SK-N-SH (cell line): ENCODE results near the gene OR4D1. TPM values are rescaled to one million over a fixed set of nuclear protein-coding genes. Genes with fewer than 3 reads are reported as not detected.

ENCODE experiments used
- CTCF ChIA-PET: fragments of 300-600, 350-600 bp; formaldehyde crosslinking; extraction: SDS; loops from one replicate; lab custom pipeline; 2021; lab: Yijun Ruan, JAX
- POLR2A ChIA-PET: fragments of 350-600 bp; sonication (Branson Sonifier 250); formaldehyde crosslinking; extraction: SDS; loops from one replicate; lab custom pipeline; 2020; ENCODE audit warnings: antibody characterized with exemption, inconsistent platforms; lab: Yijun Ruan, JAX
- DNase-seq: peaks from one replicate; pipeline ENCODE4 v3.0.0; 2012
- H2AFZ ChIP-seq: fragments of 200-600 bp; sonication (generic); 2 replicates; pipeline ENCODE4 v1.8.1; 2016; ENCODE audit warnings: antibody characterized with exemption, mild to moderate bottlenecking, low read depth
- H3F3A ChIP-seq: fragments of 200-600 bp; sonication (generic); replicated peaks from 2 replicates; pipeline ENCODE3; 2016; ENCODE audit warnings: antibody characterized with exemption, mild to moderate bottlenecking; ENCODE audit not compliant: insufficient read depth
- H3K27ac ChIP-seq, 2 experiments: fragments of 200-500 bp in 1 of 2; fragments of 200-600 bp in 1 of 2; sonication (Bioruptor generic) in 1 of 2; sonication (generic), shearing (Covaris generic) in 1 of 2; 2 replicates each; pipeline versions ENCODE4 v1.5.1 to v1.6.1; 2014 to 2016; ENCODE audit warnings: low read depth in 2 of 2, inconsistent platforms in 1 of 2, low read length in 1 of 2, mild to moderate bottlenecking in 1 of 2, mixed read lengths in 1 of 2
- H3K27me3 ChIP-seq: fragments of 200-600 bp; sonication (generic), shearing (Covaris generic); 2 replicates; pipeline ENCODE4 v1.6.1; 2016; ENCODE audit warnings: mixed run types; ENCODE audit not compliant: insufficient read depth
- H3K36me3 ChIP-seq, 2 experiments: fragments of 200-500 bp in 1 of 2; fragments of 200-600 bp in 1 of 2; sonication (Bioruptor generic) in 1 of 2; sonication (generic) in 1 of 2; replicated peaks in 1 of 2; 2 replicates each; pipeline versions ENCODE3 to v1.5.1; 2014 to 2016; ENCODE audit warnings: low read length in 1 of 2, mild to moderate bottlenecking in 1 of 2; ENCODE audit not compliant: insufficient read depth in 2 of 2, control insufficient read depth in 1 of 2
- H3K4me1 ChIP-seq, 2 experiments: fragments of 200-500 bp in 1 of 2; fragments of 200-600 bp in 1 of 2; sonication (Bioruptor generic) in 1 of 2; sonication (generic), shearing (Covaris generic) in 1 of 2; 2 replicates each; pipeline versions ENCODE4 v1.5.1 to v1.6.1; 2014 to 2016; ENCODE audit warnings: low read depth in 1 of 2, low read length in 1 of 2, mixed run types in 1 of 2; ENCODE audit not compliant: insufficient read depth in 2 of 2, control insufficient read depth in 1 of 2
- H3K4me2 ChIP-seq: fragments of 200-600 bp; sonication (generic), shearing (Covaris generic); 2 replicates; pipeline ENCODE4 v1.6.1; 2017; ENCODE audit warnings: mixed run types
- H3K4me3 ChIP-seq, 2 experiments: fragments of 200-500 bp in 1 of 2; fragments of 200-600 bp in 1 of 2; sonication (Bioruptor generic) in 1 of 2; sonication (generic), shearing (Covaris generic) in 1 of 2; 2 replicates each; pipeline versions ENCODE4 v1.5.1 to v1.8.1; 2014 to 2016; ENCODE audit warnings: low read depth in 2 of 2, inconsistent platforms in 1 of 2, low read length in 1 of 2, mild to moderate bottlenecking in 1 of 2, mixed read lengths in 1 of 2, moderate library complexity in 1 of 2
- H3K79me2 ChIP-seq: fragments of 200-600 bp; sonication (generic); 2 replicates; pipeline ENCODE4 v1.8.1; 2017; ENCODE audit warnings: mild to moderate bottlenecking; ENCODE audit not compliant: insufficient read depth
- H3K9ac ChIP-seq: fragments of 200-600 bp; sonication (generic); 2 replicates; pipeline ENCODE4 v1.6.1; 2017; ENCODE audit warnings: mixed run types
- H3K9me2 ChIP-seq: fragments of 200-600 bp; sonication (generic); 2 replicates; pipeline ENCODE4 v1.6.1; 2017; ENCODE audit warnings: mixed run types
- H3K9me3 ChIP-seq: fragments of 200-600 bp; sonication (generic); 2 replicates; pipeline ENCODE4 v1.6.1; 2017; ENCODE audit warnings: mixed run types, mild to moderate bottlenecking, moderate library complexity
- H4K20me1 ChIP-seq: fragments of 200-600 bp; sonication (generic); 2 replicates; pipeline ENCODE4 v1.6.1; 2017; ENCODE audit warnings: mild to moderate bottlenecking, mixed run types; ENCODE audit not compliant: insufficient read depth
- CHD2 ChIP-seq: fragments of 150-350 bp; IDR thresholded peaks from 2 replicates; pipeline ENCODE4 v1.6.1; 2018; ENCODE audit warnings: low read length; ENCODE audit not compliant: partially characterized antibody
- ELF1 ChIP-seq: IDR thresholded peaks from 2 replicates; pipeline ENCODE4 v1.4.0; 2012
- FOSL2 ChIP-seq: IDR thresholded peaks from 2 replicates; pipeline ENCODE4 v1.4.0; 2012; ENCODE audit warnings: low read depth, mild to moderate bottlenecking, moderate library complexity, borderline replicate concordance
- FOXJ3 ChIP-seq: sonication (generic); formaldehyde crosslinking; IDR thresholded peaks from 2 replicates; pipeline ENCODE4 v1.5.1; 2020; ENCODE audit warnings: mild to moderate bottlenecking, missing genetic modification reagents
- FOXM1 ChIP-seq: IDR thresholded peaks from 2 replicates; pipeline ENCODE4 v1.4.0; 2012; ENCODE audit warnings: low read depth, mild to moderate bottlenecking
- GATA2 ChIP-seq: sonication (generic); formaldehyde crosslinking; IDR thresholded peaks from 2 replicates; pipeline ENCODE4 v1.5.0; 2020; ENCODE audit warnings: mild to moderate bottlenecking, missing genetic modification reagents
- MEF2A ChIP-seq: IDR thresholded peaks from 2 replicates; pipeline ENCODE4 v1.4.0; 2012; ENCODE audit warnings: low read depth, borderline replicate concordance
- MXI1 ChIP-seq: IDR thresholded peaks from 2 replicates; pipeline ENCODE4 v1.6.1; 2012; ENCODE audit warnings: mild to moderate bottlenecking, low read depth, low read length, improper control_type of control experiment
- NRF1 ChIP-seq: IDR thresholded peaks from 2 replicates; pipeline ENCODE4 v1.6.1; 2012; ENCODE audit warnings: low read depth, mild to moderate bottlenecking, low read length
- RAD21 ChIP-seq: IDR thresholded peaks from 2 replicates; pipeline ENCODE4 v1.6.1; 2012; ENCODE audit warnings: mild to moderate bottlenecking, low read length
- SIN3A ChIP-seq: IDR thresholded peaks from 2 replicates; pipeline ENCODE4 v1.6.1; 2012; ENCODE audit warnings: low read depth, mild to moderate bottlenecking, low read length, moderate library complexity, borderline replicate concordance
- TCF12 ChIP-seq: IDR thresholded peaks from 2 replicates; pipeline ENCODE4 v1.4.0; 2012
- TEAD4 ChIP-seq: IDR thresholded peaks from 2 replicates; pipeline ENCODE4 v1.4.0; 2012; ENCODE audit warnings: mild to moderate bottlenecking, borderline replicate concordance; ENCODE audit not compliant: insufficient read depth
- YY1 ChIP-seq: IDR thresholded peaks from 2 replicates; pipeline ENCODE4 v1.4.0; 2012; ENCODE audit warnings: low read depth, mild to moderate bottlenecking
- WGBS: methylation state at CpG from one replicate; pipeline ENCODE4 v1.1.6; 2017; ENCODE audit warnings: low lambda C conversion rate; 5-methylcytosine and 5-hydroxymethylcytosine counted together
- polyA plus RNA-seq, 3 experiments: library from polyadenylated mRNA; depleted of rRNA; stranded (reverse); fragments of >200 nt; gene quantifications; 2 replicates each; pipeline ENCODE4 v1.2.3, GENCODE V29; 2012
- TF ChIP-seq, protein P1 (sequence below): IDR thresholded peaks from 2 replicates; pipeline ENCODE4; 2012
- TF ChIP-seq, protein P2 (sequence below): fragments of 200-600 bp; sonication (generic); IDR thresholded peaks from 2 replicates; pipeline ENCODE4 v1.6.1; 2017; ENCODE audit warnings: antibody characterized with exemption, mild to moderate bottlenecking, moderate library complexity
- TF ChIP-seq, protein P3 (sequence below): IDR thresholded peaks from 2 replicates; pipeline ENCODE4 v1.4.0; 2012; ENCODE audit warnings: low read depth, borderline replicate concordance

The OR4D1 gene
- polyA plus RNA-seq, 1 of the 3 experiments (the other 2 are of a cell fraction), result not detected

DNA sequence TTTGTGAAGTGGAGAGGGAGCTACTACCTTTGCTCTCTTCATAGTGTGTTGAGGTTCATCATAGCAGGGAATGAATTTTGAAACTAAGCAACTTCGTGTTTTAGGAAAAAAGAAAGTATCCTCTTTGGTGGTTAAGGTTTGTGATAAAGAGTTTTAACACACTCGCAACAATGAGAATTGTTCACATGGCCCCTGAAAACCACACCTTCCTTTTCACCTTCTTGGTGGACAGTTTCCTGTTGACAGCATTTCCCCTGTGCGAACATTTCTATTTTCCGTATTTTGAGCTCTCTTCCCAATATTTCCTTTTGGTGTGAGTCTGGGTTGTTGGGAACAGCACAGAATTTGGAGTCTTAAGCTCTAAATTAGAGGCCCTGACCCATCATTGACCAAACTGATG is 22.4 kb downstream of the OR4D1 start:
- Histone ChIP-seq H3K9ac (no peak overlapping the region), H2AFZ (no peak overlapping the region), H4K20me1 (no peaks in the 10 kb centered on the region), H3K4me2 (no peak overlapping the region), H3K9me3 (no peaks in the 10 kb centered on the region), H3K36me3 (no peaks in the 10 kb centered on the region), H3K27me3 (peaks cover 5% of the 10 kb centered on the region; the same call in 1 of the 2 replicates), H3K4me3 (no peak overlapping the region), H3K9me2 (no peaks in the 10 kb centered on the region), H3K27ac (no peak overlapping the region), H3K79me2 (no peaks in the 10 kb centered on the region), H3F3A (no peaks in the 10 kb centered on the region), H3K4me1 (peaks cover 0 to 2% of the 10 kb centered on the region in 2 experiments; a peak in 1 of 4 replicates)
- TF ChIP-seq, protein P1, sequence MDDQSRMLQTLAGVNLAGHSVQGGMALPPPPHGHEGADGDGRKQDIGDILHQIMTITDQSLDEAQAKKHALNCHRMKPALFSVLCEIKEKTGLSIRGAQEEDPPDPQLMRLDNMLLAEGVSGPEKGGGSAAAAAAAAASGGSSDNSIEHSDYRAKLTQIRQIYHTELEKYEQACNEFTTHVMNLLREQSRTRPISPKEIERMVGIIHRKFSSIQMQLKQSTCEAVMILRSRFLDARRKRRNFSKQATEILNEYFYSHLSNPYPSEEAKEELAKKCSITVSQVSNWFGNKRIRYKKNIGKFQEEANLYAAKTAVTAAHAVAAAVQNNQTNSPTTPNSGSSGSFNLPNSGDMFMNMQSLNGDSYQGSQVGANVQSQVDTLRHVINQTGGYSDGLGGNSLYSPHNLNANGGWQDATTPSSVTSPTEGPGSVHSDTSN, result no peak
- TF ChIP-seq FOSL2 (no peak), TCF12 (no peak), ELF1 (no peak), YY1 (no peak), MXI1 (no peak), FOXM1 (no peak), FOXJ3 (no peak), MEF2A (no peak), GATA2 (CRISPR knock-in tag) (no peak), SIN3A (no peak), CHD2 (no peak), TEAD4 (no peak), RAD21 (no peak), NRF1 (no peak)
- TF ChIP-seq, protein P2, sequence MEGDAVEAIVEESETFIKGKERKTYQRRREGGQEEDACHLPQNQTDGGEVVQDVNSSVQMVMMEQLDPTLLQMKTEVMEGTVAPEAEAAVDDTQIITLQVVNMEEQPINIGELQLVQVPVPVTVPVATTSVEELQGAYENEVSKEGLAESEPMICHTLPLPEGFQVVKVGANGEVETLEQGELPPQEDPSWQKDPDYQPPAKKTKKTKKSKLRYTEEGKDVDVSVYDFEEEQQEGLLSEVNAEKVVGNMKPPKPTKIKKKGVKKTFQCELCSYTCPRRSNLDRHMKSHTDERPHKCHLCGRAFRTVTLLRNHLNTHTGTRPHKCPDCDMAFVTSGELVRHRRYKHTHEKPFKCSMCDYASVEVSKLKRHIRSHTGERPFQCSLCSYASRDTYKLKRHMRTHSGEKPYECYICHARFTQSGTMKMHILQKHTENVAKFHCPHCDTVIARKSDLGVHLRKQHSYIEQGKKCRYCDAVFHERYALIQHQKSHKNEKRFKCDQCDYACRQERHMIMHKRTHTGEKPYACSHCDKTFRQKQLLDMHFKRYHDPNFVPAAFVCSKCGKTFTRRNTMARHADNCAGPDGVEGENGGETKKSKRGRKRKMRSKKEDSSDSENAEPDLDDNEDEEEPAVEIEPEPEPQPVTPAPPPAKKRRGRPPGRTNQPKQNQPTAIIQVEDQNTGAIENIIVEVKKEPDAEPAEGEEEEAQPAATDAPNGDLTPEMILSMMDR, result no peak
- TF ChIP-seq, protein P3, sequence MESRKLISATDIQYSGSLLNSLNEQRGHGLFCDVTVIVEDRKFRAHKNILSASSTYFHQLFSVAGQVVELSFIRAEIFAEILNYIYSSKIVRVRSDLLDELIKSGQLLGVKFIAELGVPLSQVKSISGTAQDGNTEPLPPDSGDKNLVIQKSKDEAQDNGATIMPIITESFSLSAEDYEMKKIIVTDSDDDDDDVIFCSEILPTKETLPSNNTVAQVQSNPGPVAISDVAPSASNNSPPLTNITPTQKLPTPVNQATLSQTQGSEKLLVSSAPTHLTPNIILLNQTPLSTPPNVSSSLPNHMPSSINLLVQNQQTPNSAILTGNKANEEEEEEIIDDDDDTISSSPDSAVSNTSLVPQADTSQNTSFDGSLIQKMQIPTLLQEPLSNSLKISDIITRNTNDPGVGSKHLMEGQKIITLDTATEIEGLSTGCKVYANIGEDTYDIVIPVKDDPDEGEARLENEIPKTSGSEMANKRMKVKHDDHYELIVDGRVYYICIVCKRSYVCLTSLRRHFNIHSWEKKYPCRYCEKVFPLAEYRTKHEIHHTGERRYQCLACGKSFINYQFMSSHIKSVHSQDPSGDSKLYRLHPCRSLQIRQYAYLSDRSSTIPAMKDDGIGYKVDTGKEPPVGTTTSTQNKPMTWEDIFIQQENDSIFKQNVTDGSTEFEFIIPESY, result no peak
- ChIA-PET POLR2A (interaction anchor here (0.6 kb wide), 1 partner anchor 299 kb away, joined by 3 read pairs; no protein-coding TSS in a partner anchor), CTCF (interaction anchor here (0.8 to 3.1 kb wide), 9 partner anchors 9 to 171 kb away, joined by 3 to 16 read pairs (median 5); partner anchors contain the start of gene MKS1)
- DNase-seq, result no peak
- WGBS, result 22% methylated on average over 4 of the region's 4 CpGs
